Head of caudate nucleus (tissue), 42 donors: ENCODE results near the gene FALEC.
"Not testable (repeated sequence)": the region's sequence is repeated elsewhere in the genome, so short reads cannot be mapped to it uniquely, and the experiment has no call there.

Experiments used
- DNase-seq, 42 donors: peaks; one replicate each; pipeline versions ENCODE4 v3.0.0 to v3.0.0-alpha.2; 2020 to 2021; ENCODE audit warnings: mixed read lengths in 7 of 42
- intact Hi-C: fragments of 100-400 bp; cut with DNase I; formaldehyde crosslinking; loops from one replicate; pipeline ENCODE4 v1.15.0; 2022

FALEC gene

DNA sequence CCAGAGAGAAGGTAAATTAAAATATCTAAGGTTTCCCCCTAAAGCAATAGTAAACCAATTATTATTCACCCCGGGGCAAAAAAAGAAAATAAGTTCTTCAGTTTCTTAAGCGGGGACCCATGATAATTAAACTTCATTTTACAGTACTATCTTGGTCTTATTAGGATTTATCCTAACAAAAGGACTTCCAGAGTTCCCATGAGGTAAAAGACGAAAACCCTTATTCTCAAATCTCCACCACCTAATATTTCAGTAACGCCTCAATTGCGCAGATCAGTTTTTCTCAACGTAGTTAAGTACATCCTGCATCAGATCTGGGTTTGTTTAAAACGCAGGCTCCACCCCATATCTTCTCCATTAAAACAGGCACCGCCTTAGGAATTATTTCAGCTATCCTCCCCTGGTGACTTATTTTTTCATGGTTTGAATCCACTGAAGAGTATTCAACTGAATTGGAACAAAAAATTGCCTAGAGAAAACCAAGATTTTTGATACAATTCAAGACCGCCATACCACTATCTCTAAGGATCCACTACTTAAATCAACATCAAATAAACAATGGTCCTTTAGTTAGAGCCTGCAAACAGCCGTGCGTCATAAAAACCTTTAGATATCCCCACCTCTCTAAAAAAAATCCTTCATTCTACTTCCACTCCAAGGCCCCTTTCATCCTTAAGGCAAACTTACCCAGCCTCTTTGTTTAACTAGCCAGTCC lies 62.2 kb downstream of the FALEC start:
- intact Hi-C loops = loop anchor here (1.0 to 5.0 kb wide), 2 partner anchors 16 to 50 kb away; partner anchors contain the start of gene ENSA

DNA sequence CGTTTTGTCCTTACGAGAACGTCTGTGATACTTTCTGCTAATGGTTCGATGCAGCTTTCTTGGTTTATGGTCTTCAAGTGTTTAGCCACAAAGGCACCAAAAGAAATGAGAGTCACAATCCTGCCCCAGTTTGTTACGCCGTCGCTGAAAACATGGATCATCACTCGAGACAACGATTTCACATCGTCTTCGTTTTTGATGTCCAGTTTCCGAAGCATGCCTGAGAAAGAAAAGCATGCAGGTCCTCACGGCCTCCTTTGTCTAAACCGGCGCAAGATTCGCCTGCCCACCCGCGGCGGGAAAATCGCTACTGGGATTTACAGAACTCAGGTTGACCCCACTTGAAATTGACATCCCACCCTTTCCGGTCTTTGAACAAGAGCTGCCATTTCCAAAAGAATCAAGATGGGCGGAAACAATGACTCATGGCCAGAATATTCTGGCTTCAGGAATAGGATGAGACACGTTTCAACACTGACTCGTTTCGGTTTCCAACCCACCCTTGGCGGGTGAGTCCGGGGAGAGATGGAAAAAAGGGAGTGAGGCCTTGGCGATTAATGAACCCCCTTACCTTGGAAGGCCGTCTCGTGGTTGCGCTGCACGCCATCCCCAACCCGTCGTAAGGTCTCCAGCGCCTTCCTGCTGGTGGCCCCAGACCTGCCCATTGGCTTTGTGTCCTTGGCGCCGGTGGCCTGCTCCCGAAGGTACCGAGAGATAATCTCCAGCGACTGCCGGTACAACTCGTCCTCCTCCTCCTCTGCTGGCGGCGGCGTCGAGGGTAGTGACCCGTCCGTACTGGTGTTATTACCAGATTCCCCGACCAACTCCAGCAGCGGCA lies 62.9 kb downstream of the FALEC start:
- intact Hi-C loops = loop anchor here (1.0 to 5.0 kb wide), 2 partner anchors 17 to 49 kb away; partner anchors contain the start of gene ENSA
- DNase-seq = peak in 33 of 42 donors; percentile 20 to 76 (median 40)

More for the DNA sequence above, 62.2 kb downstream of the FALEC start:
- DNase-seq = peak in 1 of 42 donors; percentile 25

DNA sequence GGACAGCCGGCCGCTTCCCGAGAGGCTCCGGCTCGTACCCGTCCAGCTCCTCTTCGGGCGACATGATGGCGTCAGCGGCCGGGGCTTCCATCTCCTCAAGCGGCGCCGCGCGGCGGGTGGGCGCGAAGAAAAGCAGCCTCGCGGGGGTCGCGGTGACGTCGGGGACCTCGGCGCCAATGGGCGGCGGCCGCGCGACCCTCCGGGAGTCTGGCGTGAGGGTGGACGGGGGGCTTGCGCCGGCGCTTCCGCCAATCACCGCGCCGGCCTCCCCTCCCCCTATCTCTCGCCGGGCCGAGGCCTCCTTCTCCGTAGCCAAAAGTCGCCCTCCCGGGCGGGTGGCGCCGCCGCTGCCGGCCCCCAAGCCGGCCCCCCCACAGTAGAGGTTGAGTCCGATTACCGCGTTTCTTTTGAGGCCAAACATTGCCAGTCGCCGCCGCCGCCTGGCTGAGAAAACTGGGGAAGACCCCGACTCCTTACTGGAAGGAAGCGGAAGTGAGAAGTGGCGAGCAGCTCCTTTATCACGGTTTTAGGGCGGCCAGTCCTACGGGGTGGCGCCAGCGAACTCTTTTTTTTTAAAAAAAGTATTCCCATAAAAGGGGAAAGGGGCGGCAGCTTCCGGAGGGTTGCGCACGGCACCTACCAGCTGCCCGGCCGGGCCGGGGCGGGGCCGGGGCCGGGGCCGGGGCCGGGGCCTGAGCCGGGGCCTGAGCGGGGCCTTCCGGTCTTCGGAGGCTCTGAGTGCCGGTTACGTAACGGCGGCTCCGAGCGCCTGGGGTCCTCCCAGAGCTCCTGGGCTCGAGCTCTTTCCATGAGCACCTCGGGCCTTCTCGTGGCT lies 63.8 kb downstream of the FALEC start, which contains the start of gene MCL1:
MCL1 (minus strand) TSS at position 501 of the 835 bp plus-strand sequence; CDS start at position 421, 80 bp downstream.
- intact Hi-C loops = loop anchor here (5.0 kb wide), 1 partner anchor 48 kb away; the partner anchor contains the start of gene ENSA
- peak; percentile 76 to 97 (median 92) for DNase-seq

DNA sequence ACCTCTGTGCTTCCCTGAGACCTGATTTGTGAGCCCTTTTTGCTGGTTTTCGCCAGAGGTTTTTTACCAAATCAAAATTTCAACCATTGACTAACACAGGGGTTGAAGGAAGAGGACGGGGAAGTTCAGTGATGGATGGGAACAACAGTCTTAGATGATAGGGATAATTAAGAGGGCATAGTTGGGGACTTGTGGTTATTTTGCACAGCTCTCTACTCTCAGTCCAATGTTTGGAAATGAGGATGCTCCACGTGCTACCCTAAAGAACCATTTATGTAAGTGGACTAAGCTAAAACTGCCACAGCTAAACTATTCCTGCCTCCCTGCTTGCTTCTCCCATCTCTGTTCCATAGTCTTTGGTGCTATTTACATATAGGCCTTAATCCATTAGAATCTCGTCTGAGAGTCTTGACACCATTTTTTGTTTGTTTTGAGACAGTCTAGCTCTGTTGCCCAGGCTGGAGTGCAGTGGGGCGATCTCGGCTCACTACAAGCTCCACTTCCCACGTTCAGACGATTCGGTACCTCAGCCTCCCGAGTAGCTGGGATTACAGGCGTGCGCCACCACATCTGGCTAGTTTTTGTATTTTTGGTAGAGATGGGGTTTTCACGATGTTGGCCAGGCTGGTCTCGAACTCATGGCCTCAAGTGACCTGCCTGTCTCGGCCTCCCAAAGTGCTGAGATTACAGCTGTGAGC lies 64.5 kb downstream of the FALEC start:
- intact Hi-C loops = loop anchor here (5.0 kb wide), 1 partner anchor 47 kb away; the partner anchor contains the start of gene ENSA
- no peak for DNase-seq

DNA sequence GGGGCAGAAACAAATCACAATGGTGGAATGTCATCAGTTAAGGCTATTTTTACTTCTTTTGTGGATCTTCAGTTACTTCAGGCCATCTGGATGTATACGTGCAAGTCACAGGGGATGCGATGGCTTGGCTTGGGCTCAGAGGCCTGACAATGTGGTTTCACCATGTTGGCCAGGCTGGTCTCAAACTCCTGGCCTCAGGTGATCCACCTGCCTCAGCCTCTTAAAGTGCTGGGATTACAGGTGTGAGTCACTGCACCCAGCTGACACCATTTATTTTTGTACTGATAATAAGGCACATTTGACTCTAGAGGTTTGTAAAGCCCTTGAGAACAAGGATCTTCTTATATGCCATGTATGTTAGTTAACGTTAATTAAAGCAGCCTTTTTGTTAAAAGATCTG lies 65.4 kb downstream of the FALEC start:
- intact Hi-C loops = not testable (repeated sequence)

DNA sequence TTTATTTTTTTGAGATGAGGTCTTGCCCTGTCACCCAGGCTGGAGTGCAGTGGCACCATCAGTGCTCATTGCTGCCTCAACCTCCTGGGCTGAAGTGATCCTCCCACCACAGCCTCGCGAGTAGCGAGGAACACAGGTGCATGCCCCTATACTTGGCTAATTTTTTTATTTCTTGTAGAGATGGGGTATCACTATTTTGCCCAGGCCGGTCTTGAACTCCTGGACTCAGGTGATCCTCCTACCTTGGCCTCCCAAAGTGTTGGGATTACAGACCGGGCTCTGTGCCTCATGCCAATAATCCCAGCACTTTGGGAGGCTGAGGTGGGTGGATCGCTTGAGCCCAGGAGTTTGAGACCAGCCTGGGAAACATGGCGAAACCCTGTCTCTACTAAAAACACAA lies 65.9 kb downstream of the FALEC start:
- intact Hi-C loops, DNase-seq: not testable (repeated sequence)

More for the DNA sequence above, 65.4 kb downstream of the FALEC start:
- not testable (repeated sequence) for DNase-seq

DNA sequence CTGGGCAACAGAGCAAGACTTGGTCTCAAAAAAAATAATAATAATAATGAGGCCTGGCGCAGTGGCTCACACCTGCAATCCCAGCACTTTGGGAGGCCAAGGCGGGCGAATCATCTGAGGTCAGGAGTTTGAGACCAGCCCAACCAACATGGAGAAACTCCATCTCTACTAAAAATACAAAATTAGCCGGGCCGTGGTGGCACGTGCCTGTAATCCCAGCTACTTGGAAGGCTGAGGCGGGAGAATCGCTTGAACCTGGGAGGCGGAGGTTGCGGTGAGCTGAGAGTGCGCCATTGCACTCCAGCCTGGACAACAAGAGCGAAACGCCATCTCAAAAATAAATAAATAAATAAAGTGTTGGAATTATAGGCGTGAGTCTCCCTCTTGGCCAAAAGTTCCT lies 66.4 kb downstream of the FALEC start:
- DNase-seq, intact Hi-C loops: not testable (repeated sequence)

DNA sequence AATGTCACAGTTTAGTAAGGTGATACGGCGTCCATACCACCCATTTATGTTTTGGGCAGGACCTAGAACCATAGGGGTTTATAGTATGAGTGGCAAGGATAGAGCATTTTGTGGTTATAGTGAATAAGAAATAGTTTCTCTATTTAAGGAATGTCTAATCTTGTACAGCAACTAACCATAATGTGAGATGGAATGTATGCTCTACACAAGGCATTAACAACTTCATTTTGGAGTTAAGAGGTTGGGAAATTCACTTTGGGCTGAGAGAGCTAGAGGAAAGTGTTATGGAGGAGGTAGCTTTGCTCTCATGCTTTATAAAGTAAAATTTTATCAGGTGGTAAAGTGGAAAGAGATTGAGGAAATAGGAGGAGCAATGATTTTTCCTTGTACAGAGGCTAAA lies 66.8 kb downstream of the FALEC start:
- intact Hi-C loops = no loop called here
- no peak for DNase-seq
